KMS-11 (cell line): Measurements from ENCODE around the gene PHETA2.

ENCODE experiments used
- H2AFZ ChIP-seq: fragments of 200-600 bp; sonication (generic); 2 replicates; pipeline ENCODE4 v1.6.1; 2016; ENCODE audit warnings: antibody characterized with exemption, mixed run types, low read depth
- H3K27ac ChIP-seq: fragments of 200-600 bp; sonication (generic); 2 replicates; pipeline ENCODE4 v1.6.1; 2016; ENCODE audit warnings: mild to moderate bottlenecking, mixed run types
- H3K27me3 ChIP-seq: fragments of 200-600 bp; sonication (generic); 2 replicates; pipeline ENCODE4 v1.6.1; 2017; ENCODE audit warnings: mild to moderate bottlenecking, low read depth, mixed run types, moderate library complexity; ENCODE audit not compliant: insufficient read depth
- H3K36me3 ChIP-seq: fragments of 200-600 bp; sonication (generic); 2 replicates; pipeline ENCODE4 v1.6.1; 2017; ENCODE audit warnings: mild to moderate bottlenecking, mixed run types; ENCODE audit not compliant: insufficient read depth
- H3K4me1 ChIP-seq: fragments of 200-600 bp; sonication (generic); 2 replicates; pipeline ENCODE4 v1.6.1; 2016; ENCODE audit warnings: mild to moderate bottlenecking, low read depth, mixed run types; ENCODE audit not compliant: poor library complexity, severe bottlenecking
- H3K4me2 ChIP-seq: fragments of 200-600 bp; sonication (generic); 2 replicates; pipeline ENCODE4 v1.7.0; 2016; ENCODE audit warnings: mild to moderate bottlenecking, mixed run types
- H3K4me3 ChIP-seq: fragments of 200-600 bp; sonication (generic); IDR thresholded peaks from 2 replicates; pipeline ENCODE4 v1.6.1; 2017; ENCODE audit warnings: low read depth, low read length, mixed read lengths; ENCODE audit not compliant: insufficient read depth
- H3K79me2 ChIP-seq: fragments of 200-600 bp; sonication (generic); 2 replicates; pipeline ENCODE4 v1.6.1; 2016; ENCODE audit warnings: low read depth, mixed run types; ENCODE audit not compliant: insufficient read depth
- H3K9ac ChIP-seq: fragments of 200-600 bp; sonication (generic); 2 replicates; pipeline ENCODE4 v1.6.1; 2016; ENCODE audit warnings: mild to moderate bottlenecking, mixed run types
- H4K20me1 ChIP-seq: fragments of 200-600 bp; sonication (generic); 2 replicates; pipeline ENCODE4 v1.6.1; 2016; ENCODE audit warnings: mild to moderate bottlenecking, mixed run types; ENCODE audit not compliant: insufficient read depth
- TF ChIP-seq, protein P1 (sequence below): fragments of 200-600 bp; sonication (generic); conservative IDR thresholded peaks from 2 replicates; pipeline ENCODE4 v1.6.1; 2017; ENCODE audit warnings: low read depth, mild to moderate bottlenecking, antibody characterized with exemption, low read length, moderate library complexity, mixed read lengths

PHETA2 gene

DNA sequence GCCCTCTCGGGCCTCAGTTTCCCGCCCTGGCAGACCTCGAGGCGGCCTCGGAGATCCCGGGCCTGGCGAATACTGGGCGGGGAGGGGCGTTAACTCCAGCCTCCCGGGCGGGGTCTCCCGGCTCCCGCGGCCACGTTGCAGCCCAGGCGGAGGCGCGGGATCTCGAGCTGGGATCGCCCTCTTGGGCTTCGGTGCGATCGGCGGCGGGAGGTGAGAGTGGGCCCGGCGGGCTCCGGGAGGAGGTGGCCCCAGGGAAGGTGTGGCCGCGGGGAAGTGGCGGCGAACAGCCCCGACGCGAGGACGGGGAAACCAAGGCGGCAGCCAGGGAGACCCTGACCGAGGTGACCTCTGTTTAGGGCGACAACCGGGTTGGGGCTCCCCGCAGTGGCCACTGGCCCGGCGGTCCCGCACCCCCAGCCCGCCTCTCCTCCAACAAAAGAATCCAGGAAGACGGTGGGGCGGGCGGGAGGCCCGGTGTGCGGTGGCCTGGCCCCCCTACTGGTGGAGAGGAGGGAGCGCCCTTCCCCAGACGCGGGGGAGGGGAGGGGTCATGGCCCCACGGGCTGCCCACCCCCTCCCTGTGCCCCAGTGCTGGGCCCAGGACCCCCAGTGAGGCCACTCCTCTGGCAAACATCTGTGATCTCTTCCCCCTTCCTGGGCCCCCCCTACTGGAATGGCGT lies at the start of gene PHETA2:
PHETA2 (plus strand) TSS at position 117 of the 680 bp plus-strand sequence. CDS start 3,046 bp downstream, outside the sequence.
- no peaks in the 10 kb centered on the region for H3K36me3 ChIP-seq
- H4K20me1 ChIP-seq = no peaks in the 10 kb centered on the region
- no peak within 1 kb of the TSS for H2AFZ ChIP-seq
- TF ChIP-seq, protein P1, sequence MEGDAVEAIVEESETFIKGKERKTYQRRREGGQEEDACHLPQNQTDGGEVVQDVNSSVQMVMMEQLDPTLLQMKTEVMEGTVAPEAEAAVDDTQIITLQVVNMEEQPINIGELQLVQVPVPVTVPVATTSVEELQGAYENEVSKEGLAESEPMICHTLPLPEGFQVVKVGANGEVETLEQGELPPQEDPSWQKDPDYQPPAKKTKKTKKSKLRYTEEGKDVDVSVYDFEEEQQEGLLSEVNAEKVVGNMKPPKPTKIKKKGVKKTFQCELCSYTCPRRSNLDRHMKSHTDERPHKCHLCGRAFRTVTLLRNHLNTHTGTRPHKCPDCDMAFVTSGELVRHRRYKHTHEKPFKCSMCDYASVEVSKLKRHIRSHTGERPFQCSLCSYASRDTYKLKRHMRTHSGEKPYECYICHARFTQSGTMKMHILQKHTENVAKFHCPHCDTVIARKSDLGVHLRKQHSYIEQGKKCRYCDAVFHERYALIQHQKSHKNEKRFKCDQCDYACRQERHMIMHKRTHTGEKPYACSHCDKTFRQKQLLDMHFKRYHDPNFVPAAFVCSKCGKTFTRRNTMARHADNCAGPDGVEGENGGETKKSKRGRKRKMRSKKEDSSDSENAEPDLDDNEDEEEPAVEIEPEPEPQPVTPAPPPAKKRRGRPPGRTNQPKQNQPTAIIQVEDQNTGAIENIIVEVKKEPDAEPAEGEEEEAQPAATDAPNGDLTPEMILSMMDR = no peak
- no peaks in the 10 kb centered on the region for H3K27me3 ChIP-seq
- H3K79me2 ChIP-seq = no peaks in the 10 kb centered on the region
- peaks cover 14% of the 10 kb centered on the region for H3K4me1 ChIP-seq
- H3K27ac ChIP-seq = no peak within 1 kb of the TSS
- H3K4me3 ChIP-seq = no peak within 1 kb of the TSS
- no peak within 1 kb of the TSS for H3K9ac ChIP-seq
- H3K4me2 ChIP-seq = no peak within 1 kb of the TSS

DNA sequence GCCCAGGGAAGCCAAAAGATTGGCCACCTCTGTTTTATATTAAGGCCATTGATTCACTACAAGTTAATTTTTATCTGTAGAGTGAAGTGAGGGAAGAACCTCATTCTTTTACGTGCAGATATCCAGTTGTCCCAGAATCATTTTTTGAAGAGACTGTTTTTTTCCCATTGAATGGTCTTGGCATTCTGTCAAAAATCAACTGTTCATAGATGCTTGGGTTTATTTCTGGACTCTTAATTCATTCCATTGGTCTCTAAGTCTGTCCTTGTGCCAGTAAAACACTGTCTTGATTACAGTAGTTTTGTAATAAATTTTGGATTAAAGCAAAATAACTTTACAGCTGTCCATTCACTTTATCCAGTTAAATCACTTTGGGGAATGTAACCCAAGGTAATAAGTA lies 48.6 kb upstream of the PHETA2 start:
- TF ChIP-seq, protein P1 = no peak
- Histone ChIP-seq H4K20me1 (no peaks in the 10 kb centered on the region), H3K4me1 (peaks cover 13% of the 10 kb centered on the region), H3K36me3 (no peaks in the 10 kb centered on the region), H3K79me2 (no peaks in the 10 kb centered on the region), H3K27ac (no peak overlapping the region), H3K4me2 (no peak overlapping the region), H2AFZ (no peak overlapping the region), H3K4me3 (no peak overlapping the region), H3K9ac (no peak overlapping the region), H3K27me3 (no peaks in the 10 kb centered on the region)

DNA sequence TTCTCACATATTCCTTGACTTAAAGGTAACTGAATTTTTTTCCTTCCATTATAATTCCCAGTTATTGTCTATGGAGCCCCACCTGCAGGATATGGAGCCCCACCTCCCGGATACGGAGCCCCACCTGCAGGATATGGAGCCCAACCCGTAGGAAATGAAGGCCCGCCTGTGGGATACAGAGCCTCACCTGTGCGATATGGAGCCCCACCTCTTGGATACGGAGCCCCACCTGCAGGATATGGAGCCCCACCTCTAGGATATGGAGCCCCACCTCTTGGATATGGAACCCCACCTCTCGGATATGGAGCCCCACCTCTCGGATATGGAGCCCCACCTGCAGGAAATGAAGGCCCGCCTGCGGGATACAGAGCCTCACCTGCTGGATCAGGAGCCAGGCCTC lies 47.3 kb upstream of the PHETA2 start:
- no peak overlapping the region for H3K4me2 ChIP-seq
- peaks cover 26% of the 10 kb centered on the region for H3K4me1 ChIP-seq
- H3K27me3 ChIP-seq = no peaks in the 10 kb centered on the region
- TF ChIP-seq, protein P1 = no peak
- no peak overlapping the region for H3K9ac ChIP-seq
- no peaks in the 10 kb centered on the region for H3K79me2 ChIP-seq
- H3K27ac ChIP-seq = no peak overlapping the region
- H3K4me3 ChIP-seq = no peak overlapping the region
- H4K20me1 ChIP-seq = no peaks in the 10 kb centered on the region
- H3K36me3 ChIP-seq = no peaks in the 10 kb centered on the region
- H2AFZ ChIP-seq = no peak overlapping the region

DNA sequence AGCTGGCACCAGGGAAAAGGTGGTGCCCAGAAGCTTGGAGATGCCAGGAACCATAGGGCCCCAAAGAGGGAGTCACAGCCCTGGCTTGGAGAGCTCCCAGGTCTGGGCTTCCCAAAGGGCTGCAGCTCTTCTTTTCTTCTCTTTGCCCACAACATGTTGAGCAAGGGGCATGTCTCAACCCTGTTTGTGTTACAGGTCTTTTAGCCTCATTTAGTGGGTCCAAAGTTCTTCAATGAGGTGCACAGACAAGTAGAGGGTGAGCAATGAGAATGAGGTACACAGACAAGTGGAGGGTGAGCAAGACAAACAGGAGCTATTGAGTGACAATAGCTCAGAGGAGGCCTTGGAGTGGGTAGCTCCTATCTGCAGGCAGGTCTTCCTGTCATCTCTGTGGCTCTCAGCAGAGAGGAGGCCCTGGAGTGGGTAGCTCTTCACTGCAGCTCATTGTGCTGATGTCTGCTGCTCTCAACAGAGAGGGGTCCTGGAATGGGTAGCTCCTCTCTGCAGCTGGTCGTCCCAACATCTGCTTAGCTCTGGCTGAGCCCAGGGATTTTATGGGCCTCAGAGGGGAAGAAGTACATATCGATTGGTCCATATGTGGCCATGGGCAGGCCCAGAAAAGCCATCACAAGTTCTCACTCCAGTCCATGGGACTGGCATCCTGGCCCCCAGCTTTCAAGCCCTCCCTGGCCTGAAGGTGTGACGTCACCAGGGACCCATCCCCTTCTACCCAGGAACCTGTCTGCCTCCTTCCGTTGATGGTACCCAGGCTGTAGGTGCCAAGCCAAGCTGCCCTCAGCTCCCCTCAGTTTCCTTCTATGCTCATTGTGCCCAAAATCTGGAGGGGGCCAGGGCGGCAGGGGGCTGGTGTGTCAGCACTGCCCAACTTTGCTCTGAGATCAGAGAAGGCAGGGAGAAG lies 40.5 kb upstream of the PHETA2 start:
- H3K27ac ChIP-seq = no peak overlapping the region
- no peaks in the 10 kb centered on the region for H4K20me1 ChIP-seq
- H2AFZ ChIP-seq = no peak overlapping the region
- H3K4me2 ChIP-seq = no peak overlapping the region
- H3K4me1 ChIP-seq = peaks cover 20% of the 10 kb centered on the region
- TF ChIP-seq, protein P1 = no peak
- H3K4me3 ChIP-seq = no peak overlapping the region
- H3K79me2 ChIP-seq = no peaks in the 10 kb centered on the region
- no peaks in the 10 kb centered on the region for H3K27me3 ChIP-seq
- H3K9ac ChIP-seq = no peak overlapping the region
- no peaks in the 10 kb centered on the region for H3K36me3 ChIP-seq
